ENCODE data around the gene PLXNA4.

- no peak for TF ChIP-seq POLR2AphosphoS5 (IDR thresholded peaks at IDR 0.05; ENCODE audit: insufficient read depth in 1 of 2, low read depth in 1 of 2)
- no peak for TF ChIP-seq CTCF (IDR thresholded peaks at IDR 0.05)
Measured at GRCh38 chr7:132572526-132572925, 3.7 kb downstream of the PLXNA4 start.

Measured in vagina (tissue), 2 donors.